ENCODE results near the gene ADARB2.
"Not testable (repeated sequence)": the region's sequence is repeated elsewhere in the genome, so short reads cannot be mapped to it uniquely, and the experiment has no call there.

The ADARB2 gene

DNA sequence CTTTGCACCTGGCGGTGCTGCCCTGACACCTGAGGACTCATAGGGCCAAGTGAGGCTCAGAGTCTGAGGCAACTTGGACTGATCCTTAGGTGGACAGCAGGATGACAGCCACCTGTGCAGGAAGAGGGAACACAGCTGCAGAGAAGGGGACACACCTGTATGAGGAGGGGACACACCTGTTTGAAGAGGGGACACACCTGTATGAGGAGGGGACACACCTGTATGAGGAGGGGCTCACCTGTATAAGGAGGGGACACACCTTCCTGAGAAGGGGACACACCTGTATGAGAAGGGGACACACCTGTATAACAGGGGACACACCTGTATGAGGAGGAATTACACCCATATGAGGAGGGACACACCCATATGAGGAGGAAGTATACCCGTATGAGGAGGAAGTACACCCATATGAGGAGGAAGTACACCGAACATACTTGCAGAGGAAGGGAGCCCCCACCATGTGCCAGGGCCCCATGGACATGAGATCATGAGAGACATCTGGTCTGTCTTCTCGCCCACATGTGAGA, 285.9 kb downstream of the ADARB2 start:
- DNase-seq: no peak

DNA sequence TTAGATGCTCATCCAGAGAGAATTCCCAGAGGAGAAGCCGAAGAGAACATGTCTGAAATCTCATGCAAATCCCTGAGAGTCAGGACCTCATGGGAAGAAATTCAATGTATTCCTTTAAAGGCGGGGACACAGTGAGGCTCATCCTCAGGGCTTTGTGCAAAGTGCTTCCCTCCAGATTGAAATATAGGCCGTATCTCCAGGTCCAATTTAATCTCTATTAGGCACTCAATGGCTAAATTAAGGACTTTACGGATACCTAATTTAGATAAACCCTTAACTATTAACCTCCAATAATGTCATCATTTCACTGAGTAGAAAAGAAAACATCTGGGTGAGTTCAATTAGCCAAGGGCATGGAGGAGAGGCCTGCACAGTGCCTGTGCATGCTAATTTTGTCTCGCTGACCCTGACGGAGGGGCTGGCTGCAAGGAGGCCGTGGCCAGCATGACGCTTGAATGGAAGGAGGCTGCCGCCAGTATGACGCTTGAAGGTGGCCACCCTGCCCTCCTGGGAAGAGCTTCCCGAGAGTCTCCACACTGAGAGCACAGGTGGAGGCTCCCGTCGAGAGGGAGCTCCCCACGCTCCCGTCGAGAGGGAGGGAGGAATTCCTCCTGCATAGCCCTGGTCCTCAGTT, 287.6 kb downstream of the ADARB2 start:
- no peak for DNase-seq

DNA sequence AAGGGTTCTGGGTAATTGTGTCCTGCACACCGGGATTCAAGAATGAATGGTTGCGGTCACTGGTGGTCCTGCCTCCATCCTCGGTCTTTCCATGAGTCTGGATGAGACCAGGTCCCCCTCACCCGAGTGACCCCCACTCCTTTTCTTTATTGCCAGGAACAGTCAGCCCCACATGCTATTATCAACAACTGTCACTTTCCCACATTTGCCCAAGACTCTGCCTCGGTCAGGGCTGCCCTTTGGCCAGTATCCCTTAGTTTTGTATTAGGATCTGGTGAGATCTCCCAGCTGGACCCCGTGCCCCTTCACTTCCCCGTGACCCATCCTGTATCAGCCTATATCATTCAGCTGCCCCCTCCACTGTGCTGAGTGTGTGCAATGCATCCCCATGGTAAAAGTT, 288.3 kb downstream of the ADARB2 start:
- DNase-seq: no peak

DNA sequence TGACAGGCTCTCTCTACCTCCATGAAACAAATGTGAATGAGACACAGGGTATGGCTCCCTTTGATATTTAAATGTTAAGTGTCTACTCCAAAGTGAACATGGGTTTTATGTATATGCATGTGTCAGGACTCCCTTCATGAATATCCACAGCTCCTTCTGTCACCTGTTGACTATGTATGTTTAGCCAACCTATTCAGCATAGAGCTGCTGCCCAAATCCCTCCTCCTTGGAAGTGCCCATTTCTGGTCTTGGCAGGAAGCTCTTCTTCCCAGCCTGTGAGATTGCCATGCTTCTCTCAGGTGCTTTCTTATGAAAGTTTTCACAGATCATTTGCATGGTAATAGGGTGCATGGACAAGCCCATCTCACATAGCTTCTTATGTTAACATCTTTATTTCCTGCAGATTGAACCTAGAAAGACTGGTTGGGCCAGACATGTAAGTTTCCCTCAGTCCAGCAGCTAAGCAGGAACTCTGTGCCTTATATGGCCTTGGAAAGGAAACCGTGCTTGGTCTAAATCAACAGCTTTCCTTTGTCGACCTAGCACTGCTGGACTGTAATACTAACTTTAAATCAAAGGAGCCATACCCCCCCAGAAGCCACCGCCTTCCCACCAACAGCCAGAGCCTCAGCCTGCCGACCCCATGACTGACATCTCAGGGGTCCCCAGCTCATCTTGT, 288.9 kb downstream of the ADARB2 start:
- DNase-seq: no peak

DNA sequence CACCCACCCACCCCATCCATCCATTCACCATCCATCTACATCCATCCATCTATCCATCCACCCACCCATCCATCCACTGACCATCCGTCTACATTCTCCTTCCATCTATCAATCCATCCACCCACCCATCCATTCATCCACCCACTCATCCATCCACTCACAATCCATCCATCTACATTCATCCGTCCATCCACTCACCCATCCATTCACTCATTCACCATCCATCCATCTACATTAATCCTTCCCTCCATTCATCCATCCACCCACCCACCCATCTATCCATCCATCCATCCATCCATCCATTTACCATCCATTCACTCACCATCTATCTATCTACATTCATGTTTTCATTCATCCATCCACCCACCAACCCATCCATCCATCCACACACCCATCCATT, 292.5 kb downstream of the ADARB2 start:
- DNase-seq: no peak

DNA sequence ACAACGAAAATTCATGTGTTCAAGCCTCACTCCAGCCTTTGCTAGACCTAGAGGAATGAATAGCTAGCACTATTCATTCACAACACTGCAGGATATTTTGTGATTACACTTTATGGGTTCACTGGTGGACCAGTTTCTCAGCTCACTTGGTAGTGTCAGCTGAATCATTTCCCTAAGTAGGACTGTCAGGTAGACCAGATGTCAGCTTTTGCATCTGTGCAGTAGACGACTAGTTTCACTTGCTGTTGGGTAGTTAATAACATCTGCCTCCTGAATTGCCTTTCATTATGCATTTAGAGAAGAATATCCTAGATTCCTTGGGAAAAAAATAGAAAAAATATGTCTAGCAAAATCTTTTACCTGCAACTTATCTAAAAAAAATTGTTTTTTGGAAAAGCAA, 296.4 kb downstream of the ADARB2 start:
- no peak for DNase-seq

DNA sequence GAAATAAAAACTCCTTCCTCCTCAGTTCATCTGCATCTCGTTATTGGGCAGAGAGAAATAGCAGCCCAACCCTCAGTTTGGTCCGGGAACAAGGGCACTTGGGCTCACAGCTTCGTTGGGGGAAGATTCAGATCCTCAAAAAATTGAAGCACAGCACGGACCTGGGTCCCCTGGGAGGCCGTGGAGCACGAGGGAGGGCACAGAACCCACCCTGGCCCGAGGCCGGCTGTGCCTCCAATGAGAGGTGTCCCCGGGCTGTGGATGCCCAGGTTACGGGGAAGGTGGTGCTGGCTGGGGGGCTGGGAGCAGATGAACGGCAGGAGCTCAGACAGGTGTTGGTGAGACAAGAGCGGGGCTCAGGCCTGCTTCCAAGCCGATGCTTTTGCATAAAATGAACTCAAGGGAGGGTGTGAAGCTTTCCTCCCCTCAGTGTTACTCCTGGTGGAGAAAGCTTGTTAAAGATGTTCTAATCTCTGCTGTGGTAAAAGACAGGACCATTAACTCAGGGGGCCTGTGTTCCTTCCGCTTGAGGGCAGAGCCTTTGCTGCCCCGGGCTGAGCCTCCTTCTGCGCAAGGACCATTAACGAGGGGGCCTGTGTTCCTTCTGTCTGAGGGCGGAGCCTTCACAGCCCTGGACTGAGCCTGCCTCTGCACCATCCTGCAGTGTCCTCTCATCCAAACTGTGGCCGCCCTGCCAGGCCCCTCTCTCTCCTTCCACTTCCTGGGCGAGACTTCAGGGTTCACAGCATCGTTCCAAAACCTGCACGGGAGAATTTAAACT, 302.2 kb downstream of the ADARB2 start:
- no peak for DNase-seq

DNA sequence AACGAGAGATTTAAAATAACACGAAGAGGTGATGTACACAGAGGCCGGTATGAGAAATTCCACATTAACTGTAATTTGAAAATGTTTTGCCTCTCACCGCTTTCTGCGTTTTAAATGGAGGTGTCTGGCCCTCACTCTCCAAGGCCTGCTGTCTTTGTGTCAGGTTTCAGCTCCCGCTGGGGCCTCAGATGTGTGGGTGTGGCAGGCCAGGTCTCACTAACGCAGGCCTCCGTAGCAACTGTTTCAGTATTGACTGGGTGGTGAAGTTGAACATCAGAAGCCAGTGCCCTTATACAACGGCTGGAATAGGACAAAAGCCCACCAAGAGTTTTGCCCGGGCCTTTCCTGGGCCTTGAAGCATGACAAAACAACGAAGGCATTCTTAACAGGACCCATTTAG, 303.1 kb downstream of the ADARB2 start:
- DNase-seq: no peak

DNA sequence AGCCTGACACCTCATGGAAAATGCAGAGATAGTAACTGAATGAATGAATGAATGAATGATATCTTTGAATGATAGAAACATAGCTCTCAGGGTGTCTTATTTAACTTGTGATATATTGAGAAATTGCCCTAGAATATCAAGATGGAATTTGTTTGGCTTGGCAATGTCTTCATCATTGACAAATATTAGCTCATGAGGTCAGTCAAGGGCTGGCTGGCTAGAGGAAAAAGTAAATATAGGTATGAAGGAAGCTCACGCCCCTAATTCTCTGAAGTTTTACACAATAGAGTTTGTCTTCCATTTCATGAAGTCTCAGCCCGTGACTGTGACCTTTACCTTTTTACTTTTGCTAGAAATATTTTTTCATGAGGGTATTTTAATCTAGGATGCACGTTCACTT, 305.2 kb downstream of the ADARB2 start:
- no peak for DNase-seq

DNA sequence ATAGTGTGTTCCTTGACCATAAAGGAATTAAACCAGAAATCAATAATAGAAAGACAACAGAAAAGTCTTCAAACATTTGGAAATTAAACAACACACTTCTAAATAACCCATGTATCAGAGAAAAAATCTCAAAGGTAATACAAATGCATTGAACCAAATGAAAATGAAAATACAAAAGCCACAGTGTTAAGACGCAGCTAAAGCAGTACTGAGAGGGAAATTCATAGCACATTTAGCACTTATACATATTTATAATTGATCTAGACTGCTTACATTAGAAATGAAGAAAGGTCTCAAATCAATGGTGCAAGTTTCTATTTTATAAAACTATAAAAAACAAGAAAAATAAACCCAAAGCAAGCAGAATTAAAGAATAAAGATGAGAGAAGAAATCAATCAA, 306.1 kb downstream of the ADARB2 start:
- DNase-seq: no peak

DNA sequence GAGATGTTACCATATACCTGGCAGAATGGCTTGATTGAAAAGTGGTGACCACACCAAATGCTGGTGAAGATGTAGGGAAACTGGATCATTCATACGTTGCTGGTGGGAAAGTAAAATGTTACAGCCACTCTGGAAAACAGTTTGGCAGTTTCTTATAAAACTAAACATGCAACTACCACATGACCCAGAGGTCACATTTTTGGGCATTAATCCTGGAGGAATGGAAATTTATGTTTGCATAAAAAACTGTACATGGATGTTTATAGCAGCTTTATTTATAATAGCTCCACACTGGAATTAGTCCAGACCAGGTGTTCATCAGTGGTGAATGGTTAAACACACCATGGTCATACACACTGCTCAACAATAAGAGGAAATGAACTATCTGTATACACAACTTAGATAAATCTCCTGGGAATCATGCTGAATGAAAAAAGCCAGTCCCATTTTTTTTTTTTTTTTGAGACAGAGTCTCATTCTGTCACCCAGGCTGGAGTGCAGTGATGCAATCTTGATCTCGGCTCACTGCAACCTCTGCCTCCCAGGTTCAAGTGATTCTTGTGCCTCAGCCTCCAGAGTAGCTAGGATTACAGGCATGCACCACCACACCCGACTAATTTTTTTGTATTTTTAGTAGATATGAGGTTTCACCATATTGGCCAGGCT, 309.7 kb downstream of the ADARB2 start:
- not testable (repeated sequence) for DNase-seq

DNA sequence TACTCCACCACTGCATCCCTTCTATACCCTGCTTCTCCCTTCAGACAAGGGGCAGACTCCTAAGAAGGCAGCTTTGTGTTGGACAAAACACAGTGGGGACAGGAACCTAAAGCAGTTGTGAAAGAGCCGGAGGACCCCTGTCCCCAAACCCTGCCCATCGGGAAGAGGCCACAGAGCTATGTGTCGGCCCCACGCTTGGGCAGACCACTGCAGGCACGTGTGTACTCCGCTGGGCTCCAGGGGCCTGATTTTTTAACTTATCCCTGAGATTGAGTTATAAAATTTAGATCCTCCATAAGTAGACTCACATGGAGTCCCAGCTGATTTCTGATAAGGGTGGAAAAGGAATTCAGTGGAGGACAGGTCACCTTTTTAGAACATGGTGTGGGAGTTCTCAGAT, 310.5 kb downstream of the ADARB2 start:
- DNase-seq: no peak

DNA sequence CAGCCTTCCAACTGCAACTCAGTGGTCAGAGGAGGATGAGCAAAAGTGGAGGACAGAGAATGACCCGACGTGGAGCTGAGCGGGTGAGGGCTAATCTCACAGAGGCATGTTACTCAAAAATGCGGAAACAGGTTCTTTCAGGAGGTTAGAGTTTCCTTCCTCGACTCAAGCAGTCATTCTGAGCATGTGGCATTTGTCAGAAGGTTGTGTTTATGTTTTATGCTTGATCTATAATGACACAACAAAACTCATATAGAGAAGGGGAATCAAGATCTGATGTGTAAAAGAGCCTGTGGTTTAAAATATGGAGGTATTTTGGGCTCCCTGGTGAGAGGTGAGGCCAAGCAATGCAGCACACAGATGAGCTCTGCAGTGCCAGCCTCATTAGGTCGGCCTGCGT, 311.4 kb downstream of the ADARB2 start:
- DNase-seq: no peak

DNA sequence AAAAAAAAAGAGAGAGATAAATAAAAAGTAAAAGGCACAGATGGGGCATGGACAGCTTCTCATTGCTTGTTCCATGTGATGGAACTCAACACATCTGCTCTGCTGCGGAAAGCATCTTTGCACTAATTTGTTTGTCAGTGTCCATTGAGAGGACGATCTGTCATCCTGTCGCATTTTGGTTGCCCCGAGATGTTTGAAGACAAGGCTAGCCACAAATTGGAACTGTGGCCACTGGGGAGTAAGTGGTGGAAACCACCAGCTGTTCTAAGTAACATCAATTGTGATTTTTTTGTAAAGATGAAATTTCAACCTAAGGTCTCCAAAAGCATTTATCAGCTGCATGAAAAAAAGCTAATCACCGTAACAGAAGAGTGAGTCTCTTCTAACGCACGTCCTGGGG, 312.7 kb downstream of the ADARB2 start:
- no peak for DNase-seq

DNA sequence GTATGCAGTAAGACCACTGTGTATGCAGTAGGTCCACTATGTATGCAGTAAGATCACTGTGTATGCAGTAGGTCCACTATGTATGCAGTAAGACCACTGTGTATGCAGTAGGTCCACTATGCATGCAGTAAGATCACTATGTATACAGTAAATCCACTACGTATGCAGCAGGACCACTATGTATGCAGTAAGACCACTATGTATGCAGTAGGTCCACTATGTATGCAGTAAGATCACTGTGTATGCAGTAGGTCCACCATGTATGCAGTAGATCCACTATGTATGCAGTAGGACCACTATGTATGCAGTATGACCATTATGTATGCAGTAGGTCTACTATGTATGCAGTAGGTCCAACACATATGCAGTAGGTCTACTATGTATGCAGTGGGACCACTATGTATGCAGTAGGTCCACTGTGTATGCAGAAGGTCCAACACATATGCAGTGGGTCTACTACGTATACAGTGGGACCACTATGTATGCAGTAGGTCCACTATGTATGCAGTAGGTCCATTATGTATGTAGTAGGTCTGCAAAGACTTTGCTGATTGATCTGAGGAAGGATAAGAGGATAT, 313.6 kb downstream of the ADARB2 start:
- DNase-seq: no peak

DNA sequence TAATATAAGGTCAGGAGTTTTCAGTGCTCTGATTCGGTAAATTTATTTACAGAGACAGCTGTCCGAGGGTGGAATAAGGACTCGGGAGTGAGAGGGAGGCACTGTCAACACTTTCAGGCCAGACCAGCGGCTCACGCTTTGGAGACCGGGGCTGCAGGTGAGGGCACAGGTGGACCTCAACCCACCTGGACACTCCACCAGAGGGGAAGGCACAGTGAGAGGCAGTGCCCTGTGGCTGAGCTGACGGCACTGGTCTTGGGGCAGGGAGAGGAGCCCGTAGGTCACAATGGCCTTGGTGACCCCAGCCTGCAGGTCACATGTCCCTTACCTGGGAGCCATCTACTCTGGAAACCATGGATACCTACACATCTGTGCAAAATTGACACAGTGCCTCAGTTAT, 315.1 kb downstream of the ADARB2 start:
- DNase-seq: no peak

DNA sequence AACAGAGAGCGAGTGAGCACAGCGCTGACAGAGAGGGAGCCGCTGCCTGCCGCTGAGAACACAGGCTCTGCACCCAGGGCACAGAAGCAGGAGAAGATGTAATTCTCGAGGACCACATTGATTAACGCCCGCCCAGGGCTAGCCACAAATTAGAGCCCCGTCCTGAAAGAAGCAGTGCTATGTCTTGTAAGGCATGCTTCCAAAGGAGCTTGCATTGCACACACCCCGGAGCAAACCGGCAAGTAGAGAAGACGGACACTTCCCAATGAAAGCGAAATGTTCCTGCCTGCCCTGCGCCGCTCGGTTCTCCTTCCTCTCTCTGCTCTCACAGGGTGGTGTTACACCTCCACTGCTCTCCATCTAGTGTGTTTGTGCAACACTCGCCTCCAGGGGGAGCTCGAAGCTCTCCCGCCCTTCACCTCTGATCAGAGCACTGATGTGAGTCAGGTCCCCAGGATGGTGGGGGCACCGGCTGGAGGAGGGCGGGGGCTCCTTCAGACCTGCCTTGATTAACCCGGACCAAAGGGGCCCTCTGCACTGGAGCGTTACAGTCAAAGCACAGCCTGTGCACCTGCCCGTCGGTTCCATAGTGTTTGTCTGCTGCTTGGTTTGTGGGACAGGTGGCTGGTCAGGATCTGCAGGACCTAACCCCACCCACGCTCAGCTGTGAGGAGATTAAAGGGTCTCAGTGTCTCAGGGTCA, 316.5 kb downstream of the ADARB2 start:
- DNase-seq: no peak

DNA sequence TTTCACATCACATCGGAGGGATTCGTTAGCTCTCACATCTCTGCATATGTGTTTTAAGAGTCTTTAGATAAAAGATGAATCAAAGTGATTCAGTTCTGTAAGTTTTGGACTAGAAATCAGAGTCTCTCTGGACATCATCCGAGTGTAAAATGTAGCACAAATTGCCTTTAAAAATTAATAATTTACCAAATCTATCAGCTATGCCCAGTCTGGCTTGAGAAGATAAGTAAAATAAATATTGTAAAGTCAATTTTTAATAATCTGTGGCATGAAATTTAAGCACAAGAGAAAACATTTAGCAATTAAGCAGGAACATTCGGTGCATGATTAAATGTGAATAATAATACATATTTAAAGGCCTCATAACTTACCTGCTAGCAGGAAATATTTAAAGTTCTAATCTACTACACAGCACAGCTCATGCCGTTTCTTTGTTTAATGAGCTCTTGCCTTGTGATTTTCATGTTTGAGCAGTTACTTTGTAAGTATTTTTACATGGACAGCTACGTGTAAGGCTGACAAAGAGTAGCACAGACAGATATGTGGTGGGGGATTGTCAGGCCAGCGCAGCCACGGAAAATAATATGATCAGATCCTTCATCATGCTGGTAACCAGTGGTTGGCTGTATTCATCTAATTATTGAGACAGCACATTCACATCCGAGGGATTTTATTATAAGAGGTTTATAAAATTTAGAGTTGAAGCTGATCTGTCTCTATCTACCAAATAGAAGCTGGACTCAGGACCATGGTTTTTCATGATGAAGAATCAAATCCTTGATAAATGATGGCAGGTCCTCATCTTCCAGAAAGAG, 317.3 kb downstream of the ADARB2 start:
- DNase-seq: no peak

DNA sequence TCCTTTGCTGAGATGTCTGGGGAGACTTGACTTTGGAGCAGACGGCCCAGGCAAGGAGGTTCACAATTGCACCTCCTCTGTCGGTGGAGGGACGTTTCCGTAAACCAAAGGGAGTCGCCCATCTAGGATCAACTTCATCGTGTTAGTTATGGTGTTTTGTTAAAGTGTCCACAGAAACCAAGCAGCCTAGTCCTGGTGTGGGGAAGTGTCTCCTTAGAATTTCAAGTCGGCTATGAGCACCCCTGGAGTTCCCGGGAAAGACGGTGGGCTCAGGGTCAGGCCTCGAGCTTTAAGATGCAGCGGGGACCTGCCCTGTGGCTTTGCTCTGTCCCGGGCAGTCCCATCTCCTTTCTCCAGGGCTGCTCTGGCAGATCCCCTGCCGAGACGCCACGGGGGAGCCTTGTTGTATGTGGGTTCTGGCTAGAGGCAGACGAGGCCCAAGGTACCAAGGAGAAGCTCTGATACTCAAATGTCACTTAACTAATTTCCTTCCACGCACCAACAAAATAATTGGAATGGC, 319.2 kb downstream of the ADARB2 start:
- no peak for DNase-seq

DNA sequence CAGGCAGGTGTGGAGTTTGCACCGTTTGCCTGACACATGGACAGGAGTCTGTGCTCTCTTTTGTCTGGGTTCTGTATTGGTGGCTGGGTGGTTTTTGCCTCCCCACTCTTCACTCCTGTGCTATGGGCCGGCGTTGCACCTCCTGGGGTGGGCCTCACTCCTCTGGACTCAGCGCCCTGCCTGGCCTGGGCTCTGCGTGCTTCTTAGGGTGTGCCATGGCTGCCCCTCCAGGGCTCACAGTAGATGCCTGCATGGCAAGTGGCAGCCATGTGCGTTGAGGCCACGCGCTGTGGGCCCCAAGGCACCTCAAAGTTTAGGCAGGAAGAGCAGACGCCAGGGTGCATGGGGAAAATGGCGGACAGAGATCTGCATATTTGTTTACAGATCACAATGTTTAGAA, 319.8 kb downstream of the ADARB2 start:
- no peak for DNase-seq

DNA sequence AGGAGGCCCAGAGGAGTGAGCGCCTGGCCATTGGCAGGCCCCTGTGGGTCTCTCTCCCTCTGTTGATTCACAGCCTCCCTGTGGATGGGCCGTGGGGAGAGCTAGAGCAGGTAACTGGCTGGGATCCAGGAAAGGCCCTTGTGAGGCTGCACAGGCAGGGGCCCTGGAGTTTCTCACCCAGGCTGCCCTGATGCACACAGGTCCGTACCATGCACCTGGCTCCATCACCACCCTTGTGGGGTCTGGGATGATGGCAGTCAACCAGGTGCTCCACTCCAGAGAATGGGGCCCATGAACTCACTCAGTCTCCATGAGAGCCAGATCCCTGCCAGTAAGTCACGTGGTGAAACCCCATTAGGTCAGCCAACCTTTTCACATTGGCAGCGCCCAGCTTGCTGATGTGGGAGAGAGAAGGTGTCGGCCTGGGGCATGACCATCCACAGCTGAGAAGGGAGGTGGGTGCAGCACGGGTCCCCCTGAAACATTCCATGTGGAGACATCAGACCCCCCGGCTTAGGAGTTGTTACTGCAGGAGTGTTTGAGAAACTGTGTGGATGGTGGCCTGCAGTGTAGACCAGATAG, 320.8 kb downstream of the ADARB2 start:
- no peak for DNase-seq
